HG02981 (cell line): ENCODE results near the gene TBC1D8.
A peak's percentile ranks its signal among the peaks of the same experiment; 100 is the strongest.

Experiments used
- ATAC-seq: cut with Tn5 transposase; IDR thresholded peaks from one replicate; pipeline ENCODE4 v1.9.1; 2021; ENCODE audit warnings: mild to moderate bottlenecking, moderate library complexity; ENCODE audit not compliant: unreplicated experiment

Gene TBC1D8

DNA sequence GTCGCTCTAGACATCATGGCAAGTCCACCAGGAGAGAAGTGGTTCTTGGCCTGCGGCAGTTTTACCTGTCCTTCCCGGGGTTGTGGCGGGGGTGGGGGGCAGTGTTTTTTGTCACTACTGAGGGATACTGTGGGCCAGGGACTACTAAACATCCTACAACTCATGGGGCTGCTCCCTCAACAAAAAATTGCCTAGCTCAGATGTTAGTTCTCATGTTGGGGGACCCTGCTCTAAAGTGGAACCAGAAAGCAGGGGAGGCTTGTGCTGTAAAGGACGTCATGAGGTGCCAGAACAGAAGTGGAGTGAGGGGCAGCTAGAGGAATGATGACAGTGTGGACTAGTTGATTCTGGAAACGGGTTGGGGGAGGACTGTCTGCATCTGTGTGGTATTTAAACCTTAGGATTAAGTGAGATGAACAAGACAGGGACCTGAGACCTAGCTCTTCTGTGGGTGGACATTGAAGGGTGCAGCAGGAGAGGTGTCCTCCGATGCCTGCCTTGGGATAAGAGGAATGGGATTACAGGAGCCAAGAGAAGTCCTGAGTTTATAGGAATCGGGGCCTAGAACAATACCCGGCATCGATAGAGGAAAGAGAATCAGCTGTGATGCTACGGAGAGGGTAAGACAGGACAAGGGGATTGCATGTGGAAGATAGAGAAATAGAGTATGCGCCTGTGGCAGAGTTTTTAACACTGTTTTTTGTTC is 146.4 kb downstream of the TBC1D8 start:
- no peak for ATAC-seq

- no peak for ATAC-seq
Measured at GRCh38 chr2:101003278-101003775, 147.9 kb downstream of the TBC1D8 start.

GRCh38 chr2:101002562-101003277 is 148.5 kb downstream of the TBC1D8 start:
- ATAC-seq, result no peak

GRCh38 chr2:101001691-101002561 is 149.3 kb downstream of the TBC1D8 start, which contains the start of gene RPL31:
Gene RPL31 (plus strand): TSS chr2:101002289. CDS start chr2:101002702, 413 bp downstream.
- peak; percentile 98 for ATAC-seq

DNA sequence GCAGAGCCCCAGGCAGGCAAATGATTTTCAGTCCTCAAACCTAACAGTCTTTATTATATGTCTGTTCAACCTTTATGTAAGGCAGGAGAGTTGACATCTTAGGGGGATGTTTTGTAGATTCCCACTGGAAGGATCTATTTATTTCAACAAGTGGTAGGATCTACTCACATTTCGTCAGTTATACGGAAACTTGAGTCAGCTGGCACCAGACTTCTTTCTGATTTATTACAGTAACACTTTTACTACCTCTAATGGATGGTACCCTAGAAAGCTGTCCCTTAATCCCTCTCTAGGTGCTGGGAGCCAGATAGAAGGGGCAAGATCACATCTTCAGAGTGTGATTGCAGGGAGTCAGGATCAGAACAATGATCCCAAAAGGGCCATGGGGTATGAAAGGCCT is 151.2 kb downstream of the TBC1D8 start:
- ATAC-seq, result no peak

DNA sequence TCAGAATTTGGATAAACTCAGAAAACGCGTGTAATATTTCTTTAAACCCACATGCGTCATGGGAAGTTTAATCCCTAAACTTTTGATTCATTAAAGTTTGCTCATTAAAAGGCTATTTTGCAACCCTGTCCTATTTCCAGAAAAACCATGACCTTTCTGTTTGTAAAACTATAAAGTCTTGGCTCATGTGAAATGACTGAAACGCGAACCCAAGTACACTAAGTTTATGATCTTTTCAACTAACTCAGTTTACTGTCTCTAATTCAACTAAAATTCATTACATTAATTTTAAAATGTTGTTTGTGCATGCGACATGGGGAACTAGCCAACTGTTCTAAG is 153.0 kb downstream of the TBC1D8 start:
- no peak for ATAC-seq

- ATAC-seq, result no peak
Measured at GRCh38 chr2:100997509-100998234, 153.5 kb downstream of the TBC1D8 start.

DNA sequence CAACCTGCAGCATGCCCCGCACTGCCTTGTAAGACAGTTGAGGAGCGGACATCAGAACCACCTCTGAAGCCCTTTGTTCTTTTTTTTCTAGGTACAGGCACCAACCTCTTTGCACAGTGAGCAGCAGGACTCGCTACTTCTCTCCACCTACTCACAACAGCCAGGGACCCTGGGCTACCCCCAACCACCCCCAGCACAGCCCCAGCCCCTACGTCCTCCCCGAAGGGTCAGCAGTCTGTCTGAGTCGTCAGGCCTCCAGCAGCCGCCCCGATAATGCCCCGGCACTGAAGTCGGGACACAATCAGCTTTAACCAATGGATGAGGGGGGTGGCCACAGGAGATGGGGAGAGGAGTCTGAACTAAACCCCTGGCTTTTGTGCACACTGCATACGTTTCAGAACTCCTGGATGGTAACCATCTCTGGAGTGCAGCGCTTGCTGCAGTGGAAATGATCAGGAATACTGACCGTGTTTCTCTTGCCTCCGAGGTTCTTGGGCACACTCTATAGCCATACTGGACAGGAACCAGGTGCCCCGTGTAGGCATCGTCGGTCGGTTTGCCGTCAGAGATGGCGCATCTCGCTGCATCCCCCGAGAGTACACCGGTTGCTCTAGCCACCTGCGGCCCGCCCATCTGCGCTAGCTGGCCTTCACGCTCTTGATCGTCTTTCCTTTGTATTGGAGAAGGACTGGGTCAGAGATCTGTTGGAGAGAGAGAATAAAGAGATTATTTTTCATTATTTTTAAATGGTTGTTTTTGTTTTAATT is 155.7 kb downstream of the TBC1D8 start:
- no peak for ATAC-seq

GRCh38 chr2:100993294-100993693 is 157.9 kb downstream of the TBC1D8 start:
- ATAC-seq, result no peak

- no peak for ATAC-seq
Measured at GRCh38 chr2:100992262-100992661, 158.9 kb downstream of the TBC1D8 start.

- ATAC-seq, result no peak
Measured at GRCh38 chr2:100991404-100991773, 159.8 kb downstream of the TBC1D8 start.

GRCh38 chr2:100990650-100991403 is 160.4 kb downstream of the TBC1D8 start:
- ATAC-seq, result no peak

DNA sequence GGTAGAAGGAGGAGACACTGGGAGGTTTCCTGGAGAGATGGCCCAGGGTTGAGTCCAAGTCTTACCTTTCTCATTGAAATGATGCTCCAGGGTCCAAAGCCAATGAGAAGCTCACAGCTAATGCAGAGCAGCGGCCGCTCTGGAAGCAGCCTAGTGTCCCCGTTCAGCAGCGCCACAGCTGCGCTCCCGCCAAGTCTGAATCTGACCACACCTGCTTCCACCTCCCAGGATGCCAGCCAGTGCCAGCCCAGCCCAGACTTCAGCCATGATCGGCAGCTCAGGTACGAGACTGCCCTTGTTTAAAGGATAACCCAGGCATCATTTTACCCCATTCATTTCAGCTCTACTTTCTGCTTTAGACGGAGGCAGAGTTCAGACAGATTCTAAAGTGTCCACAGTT is 161.0 kb downstream of the TBC1D8 start:
- no peak for ATAC-seq

DNA sequence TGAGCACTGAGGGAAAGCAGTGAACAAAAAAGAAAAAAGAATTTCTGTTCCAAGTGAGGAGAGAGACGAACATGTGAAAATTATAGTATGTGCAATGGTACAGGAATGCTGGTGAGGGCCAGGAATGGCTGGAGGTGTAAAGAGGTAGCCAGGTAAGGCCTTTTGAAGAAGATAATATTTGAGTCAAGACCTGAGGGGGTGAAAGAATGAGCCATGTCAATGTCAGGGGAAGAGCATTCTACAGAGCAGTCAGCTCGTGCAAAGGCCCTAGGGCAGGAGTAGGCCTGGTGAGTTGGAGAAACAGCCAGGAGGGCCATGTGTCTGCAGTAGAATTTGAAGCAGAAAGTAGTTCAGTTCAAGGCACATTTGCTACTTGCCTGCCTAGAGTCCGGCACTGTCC is 161.5 kb downstream of the TBC1D8 start:
- ATAC-seq, result no peak

GRCh38 chr2:100988630-100989417 is 162.4 kb downstream of the TBC1D8 start:
- no peak for ATAC-seq

GRCh38 chr2:100987974-100988373 is 163.2 kb downstream of the TBC1D8 start:
- ATAC-seq, result no peak

DNA sequence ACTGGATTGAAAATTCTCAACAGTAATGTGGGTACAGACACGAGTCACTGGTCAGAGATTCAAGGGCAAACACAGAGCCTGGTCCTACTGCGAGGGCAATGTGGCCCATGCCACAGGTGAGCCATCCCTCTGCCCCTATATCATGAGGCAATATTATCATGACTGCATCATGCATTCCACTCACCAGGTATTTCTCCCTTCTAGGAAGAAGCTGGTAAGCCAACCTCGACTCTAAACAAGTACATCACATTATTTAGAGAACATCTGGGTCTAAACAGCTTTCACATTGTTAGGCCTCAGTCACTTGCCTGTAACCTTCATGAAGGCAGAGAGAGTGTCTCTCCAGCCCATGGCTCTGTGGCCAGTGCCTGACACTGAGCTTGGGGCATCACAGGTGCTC is 163.6 kb downstream of the TBC1D8 start:
- ATAC-seq, result no peak

DNA sequence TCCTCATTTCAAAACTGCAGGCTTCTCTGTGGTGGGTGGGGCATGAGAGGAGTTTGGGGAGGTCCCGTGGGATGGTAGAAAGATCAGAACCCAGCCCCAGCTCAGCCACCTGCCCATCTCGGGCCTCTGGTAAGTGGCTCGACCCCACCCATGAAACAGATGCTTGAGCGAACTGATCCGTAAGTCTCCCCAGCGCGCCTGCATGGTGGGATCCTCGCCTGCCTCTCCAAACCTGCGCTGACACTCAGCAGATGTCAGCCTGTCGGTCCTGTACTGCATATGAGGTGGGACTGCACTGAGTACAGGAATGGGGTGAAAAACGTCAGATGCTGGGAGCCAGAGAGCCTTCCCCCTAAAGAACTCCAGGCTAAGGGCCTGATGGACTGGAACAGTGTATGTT is 165.0 kb downstream of the TBC1D8 start:
- no peak for ATAC-seq

DNA sequence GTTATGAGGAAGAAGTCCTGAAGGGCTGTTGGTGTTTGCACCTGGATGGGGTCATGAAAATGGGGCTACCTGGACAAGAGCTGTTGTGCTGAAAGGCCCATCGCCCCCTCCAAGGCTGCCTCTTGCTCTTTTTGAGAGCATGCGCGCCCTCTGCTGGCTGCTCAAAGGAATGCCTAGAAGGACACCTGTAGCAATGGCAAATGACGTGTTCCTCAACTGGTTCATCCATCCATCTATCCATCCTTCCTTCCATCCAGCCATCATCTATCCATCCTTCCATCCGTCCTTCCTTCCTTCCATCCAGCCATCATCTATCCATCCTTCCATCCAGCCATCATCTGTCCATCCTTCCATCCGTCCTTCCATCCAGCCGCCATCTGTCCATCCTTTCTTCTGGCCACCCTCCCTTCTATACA is 166.3 kb downstream of the TBC1D8 start:
- peak; percentile 71 for ATAC-seq
